Measurements from ENCODE around the gene RABAC1. TPM values are rescaled to one million over a fixed set of nuclear protein-coding genes. Genes with fewer than 3 reads are reported as not detected.

Gene RABAC1
- total RNA-seq, 1 donor from 2014 or later = 257 TPM

- DNase-seq (ENCODE audit: low read depth) (no peak), FAIRE-seq (no peak)
- Histone ChIP-seq H3K27ac (ENCODE audit: low read depth, low read length) (no peak overlapping the region), H4K20me1 (ENCODE audit: insufficient read depth, low read length) (peaks cover 3% of the 10 kb centered on the region), H3K9ac (ENCODE audit: low read length) (no peak overlapping the region), H3K9me3 (ENCODE audit: insufficient read depth, low read depth, low read length) (no peaks in the 10 kb centered on the region), H2AFZ (ENCODE audit: low read depth, low read length) (no peak overlapping the region), H3K79me2 (ENCODE audit: insufficient read depth, low read length) (no peaks in the 10 kb centered on the region), H3K4me1 (ENCODE audit: insufficient read depth, low read length) (no peaks in the 10 kb centered on the region), H3K4me2 (ENCODE audit: low read length) (no peak overlapping the region), H3K36me3 (ENCODE audit: insufficient read depth, low read length) (no peaks in the 10 kb centered on the region), H3K4me3 (ENCODE audit: insufficient read depth, low read depth, low read length) (no peak overlapping the region), H3K27me3 (ENCODE audit: insufficient read depth, low read length) (peaks cover 21% of the 10 kb centered on the region)
- H3K9me3 Mint-ChIP-seq (ENCODE audit: unreplicated experiment) = peaks cover 1% of the 10 kb centered on the region
- H3K27ac Mint-ChIP-seq (ENCODE audit: unreplicated experiment) = no peak overlapping the region
- H3K27me3 Mint-ChIP-seq (ENCODE audit: low read depth, unreplicated experiment) = peaks cover 42% of the 10 kb centered on the region
- peaks cover 3% of the 10 kb centered on the region for H3K4me1 Mint-ChIP-seq (ENCODE audit: low read depth, unreplicated experiment)
- no peak overlapping the region for H3K4me3 Mint-ChIP-seq (ENCODE audit: unreplicated experiment)
- TF ChIP-seq CTCF (IDR thresholded peaks at IDR 0.05; ENCODE audit: insufficient read depth, low read depth, low read length) (no peak), EZH2 (IDR thresholded peaks at IDR 0.05; ENCODE audit: insufficient read depth, low read length) (no peak)
- peaks cover 3% of the 10 kb centered on the region for H3K36me3 Mint-ChIP-seq (ENCODE audit: low read depth, unreplicated experiment)
Measured at GRCh38 chr19:41991025-41991424, 31.9 kb upstream of the RABAC1 start.

- H3K4me3 Mint-ChIP-seq (ENCODE audit: unreplicated experiment) = no peak overlapping the region
- DNase-seq (ENCODE audit: low read depth) = no peak
Measured at GRCh38 chr19:41990615-41991014, 31.5 kb upstream of the RABAC1 start.

More at GRCh38 chr19:41990615-41991014, 31.5 kb upstream of the RABAC1 start:
- H3K4me1 ChIP-seq (ENCODE audit: insufficient read depth, low read length) = no peaks in the 10 kb centered on the region
- H3K27me3 ChIP-seq (ENCODE audit: insufficient read depth, low read length) = peaks cover 19% of the 10 kb centered on the region
- Mint-ChIP-seq H3K9me3 (ENCODE audit: unreplicated experiment) (peaks cover 1% of the 10 kb centered on the region), H3K27me3 (ENCODE audit: low read depth, unreplicated experiment) (peaks cover 38% of the 10 kb centered on the region), H3K36me3 (ENCODE audit: low read depth, unreplicated experiment) (peaks cover 3% of the 10 kb centered on the region), H3K27ac (ENCODE audit: unreplicated experiment) (no peak overlapping the region), H3K4me1 (ENCODE audit: low read depth, unreplicated experiment) (peaks cover 3% of the 10 kb centered on the region)
- H3K4me2 ChIP-seq (ENCODE audit: low read length) = no peak overlapping the region
- no peak overlapping the region for H3K9ac ChIP-seq (ENCODE audit: low read length)
- no peaks in the 10 kb centered on the region for H3K36me3 ChIP-seq (ENCODE audit: insufficient read depth, low read length)
- H3K4me3 ChIP-seq (ENCODE audit: insufficient read depth, low read depth, low read length) = no peak overlapping the region
- peaks cover 3% of the 10 kb centered on the region for H4K20me1 ChIP-seq (ENCODE audit: insufficient read depth, low read length)
- H2AFZ ChIP-seq (ENCODE audit: low read depth, low read length) = no peak overlapping the region
- H3K79me2 ChIP-seq (ENCODE audit: insufficient read depth, low read length) = no peaks in the 10 kb centered on the region
- no peak for FAIRE-seq
- H3K9me3 ChIP-seq (ENCODE audit: insufficient read depth, low read depth, low read length) = no peaks in the 10 kb centered on the region
- H3K27ac ChIP-seq (ENCODE audit: low read depth, low read length) = no peak overlapping the region
- TF ChIP-seq CTCF (IDR thresholded peaks at IDR 0.05; ENCODE audit: insufficient read depth, low read depth, low read length) = no peak
- no peak for TF ChIP-seq EZH2 (IDR thresholded peaks at IDR 0.05; ENCODE audit: insufficient read depth, low read length)
